ENCODE measurements around the gene ZPLD1.

Gene ZPLD1

GRCh38 chr3:102471001-102471400 is 36.2 kb downstream of the ZPLD1 start:
- DNase-seq, result no peak

- DNase-seq, result no peak
Measured at GRCh38 chr3:102471491-102471890, 36.7 kb downstream of the ZPLD1 start.

GRCh38 chr3:102473648-102474047 is 38.8 kb downstream of the ZPLD1 start:
- no peak for DNase-seq

- no peak for DNase-seq
Measured at GRCh38 chr3:102474207-102474606, 39.4 kb downstream of the ZPLD1 start.

GRCh38 chr3:102476198-102476597 is 41.4 kb downstream of the ZPLD1 start:
- DNase-seq, result no peak

GRCh38 chr3:102478160-102478559 is 43.3 kb downstream of the ZPLD1 start:
- DNase-seq, result no peak

- DNase-seq, result no peak
Measured at GRCh38 chr3:102480139-102480538, 45.3 kb downstream of the ZPLD1 start.

GRCh38 chr3:102481050-102481449 is 46.2 kb downstream of the ZPLD1 start:
- no peak for DNase-seq

- no peak for DNase-seq
Measured at GRCh38 chr3:102483556-102483955, 48.7 kb downstream of the ZPLD1 start.

GRCh38 chr3:102484363-102484762 is 49.5 kb downstream of the ZPLD1 start:
- DNase-seq, result no peak

- no peak for DNase-seq
Measured at GRCh38 chr3:102485701-102486100, 50.9 kb downstream of the ZPLD1 start.

- no peak for DNase-seq
Measured at GRCh38 chr3:102488331-102488730, 53.5 kb downstream of the ZPLD1 start.

- no peak for DNase-seq
Measured at GRCh38 chr3:102492300-102492699, 57.5 kb downstream of the ZPLD1 start.

- DNase-seq, result no peak
Measured at GRCh38 chr3:102497571-102497970, 62.8 kb downstream of the ZPLD1 start.

GRCh38 chr3:102505542-102505941 is 70.7 kb downstream of the ZPLD1 start:
- no peak for DNase-seq

GRCh38 chr3:102510663-102511062 is 75.8 kb downstream of the ZPLD1 start:
- peak; percentile 68 for DNase-seq

- no peak for DNase-seq
Measured at GRCh38 chr3:102511168-102511567, 76.4 kb downstream of the ZPLD1 start.

GRCh38 chr3:102511639-102512038 is 76.8 kb downstream of the ZPLD1 start:
- no peak for DNase-seq

- no peak for DNase-seq
Measured at GRCh38 chr3:102512734-102513504, 78.1 kb downstream of the ZPLD1 start.

GRCh38 chr3:102514241-102514640 is 79.4 kb downstream of the ZPLD1 start:
- peak; percentile 44 for DNase-seq

- no peak for DNase-seq
Measured at GRCh38 chr3:102521246-102521645, 86.4 kb downstream of the ZPLD1 start.

- DNase-seq, result no peak
Measured at GRCh38 chr3:102525624-102526023, 90.8 kb downstream of the ZPLD1 start.

- DNase-seq, result no peak
Measured at GRCh38 chr3:102526865-102527264, 92.0 kb downstream of the ZPLD1 start.

- no peak for DNase-seq
Measured at GRCh38 chr3:102528727-102529126, 93.9 kb downstream of the ZPLD1 start.

Measured in NCI-H2081 treated with DMSO at 0.1 percent for 48 hours (cell line).